HL-60 (cell line): Measurements from ENCODE around the gene P2RY13.

Source experiments
- DNase-seq, 2 experiments: peaks; one replicate each; pipeline ENCODE4 v3.0.0-alpha.2; 2010 to 2020; ENCODE audit warnings: low read depth in 1 of 2, low spot score in 1 of 2
- H3K27ac ChIP-seq: fragments of 250-450 bp; sonication (Bioruptor Pico); replicated peaks from 2 replicates; pipeline ENCODE4 v1.5.1; 2020; ENCODE audit warnings: mild to moderate bottlenecking, moderate library complexity
- H3K27me3 ChIP-seq: fragments of 250-450 bp; sonication (Bioruptor Pico); 2 replicates; pipeline ENCODE4 v1.5.1; 2021; ENCODE audit warnings: mild to moderate bottlenecking, moderate library complexity; ENCODE audit not compliant: insufficient read depth, poor library complexity, severe bottlenecking
- H3K4me3 ChIP-seq: replicated peaks from 2 replicates; pipeline ENCODE4 v1.5.1; 2011; ENCODE audit warnings: mild to moderate bottlenecking, control low read depth, low read length; ENCODE audit not compliant: insufficient read depth
- CTCF ChIP-seq: IDR thresholded peaks from one replicate; pipeline ENCODE4 v1.5.1; 2011; ENCODE audit warnings: low read length, control low read depth, inconsistent platforms; ENCODE audit not compliant: insufficient read depth
- GABPA ChIP-seq: IDR thresholded peaks from 2 replicates; pipeline ENCODE4 v1.6.1; 2012; ENCODE audit warnings: low read depth
- POLR2AphosphoS5 ChIP-seq: IDR thresholded peaks from 2 replicates; pipeline ENCODE4 v1.6.1; 2012; ENCODE audit warnings: low read depth
- REST ChIP-seq: IDR thresholded peaks from 2 replicates; pipeline ENCODE4 v1.6.1; 2012; ENCODE audit warnings: low read depth; ENCODE audit not compliant: insufficient replicate concordance
- SPI1 ChIP-seq: IDR thresholded peaks from 2 replicates; pipeline ENCODE4 v1.6.1; 2012; ENCODE audit warnings: low read depth, mild to moderate bottlenecking, borderline replicate concordance

The P2RY13 gene

GRCh38 chr3:151297429-151297828 lies 31.9 kb downstream of the P2RY13 start:
- no peak for DNase-seq
- no peak overlapping the region for H3K27ac ChIP-seq
- TF ChIP-seq POLR2AphosphoS5: no peak
- H3K4me3 ChIP-seq: no peak overlapping the region
- no peaks in the 10 kb centered on the region for H3K27me3 ChIP-seq

GRCh38 chr3:151296226-151296625 lies 33.1 kb downstream of the P2RY13 start:
- Histone ChIP-seq H3K4me3 (no peak overlapping the region), H3K27me3 (no peaks in the 10 kb centered on the region), H3K27ac (no peak overlapping the region)
- no peak for DNase-seq
- TF ChIP-seq SPI1: no peak
- TF ChIP-seq CTCF: no peak
- no peak for TF ChIP-seq POLR2AphosphoS5
- no peak for TF ChIP-seq REST
- no peak for TF ChIP-seq GABPA

- H3K27ac ChIP-seq: no peak overlapping the region
- TF ChIP-seq CTCF: no peak
- TF ChIP-seq POLR2AphosphoS5: no peak
- no peak for TF ChIP-seq SPI1
- TF ChIP-seq GABPA: no peak
- no peak for TF ChIP-seq REST
- H3K27me3 ChIP-seq: no peaks in the 10 kb centered on the region
- no peak for DNase-seq
- no peak overlapping the region for H3K4me3 ChIP-seq
Observed at GRCh38 chr3:151293127-151293526, 36.2 kb downstream of the P2RY13 start.

GRCh38 chr3:151290673-151291072 lies 38.7 kb downstream of the P2RY13 start:
- Histone ChIP-seq H3K4me3 (no peak overlapping the region), H3K27me3 (no peaks in the 10 kb centered on the region), H3K27ac (no peak overlapping the region)
- peak in 1 of 2 experiments; percentile 34 for DNase-seq
- TF ChIP-seq REST (no peak), GABPA (no peak), POLR2AphosphoS5 (no peak), SPI1 (no peak), CTCF (no peak)
